ENCODE measurements around the gene TMEM135. TPM values are rescaled to one million over a fixed set of nuclear protein-coding genes. Genes with fewer than 3 reads are reported as not detected.

Gene TMEM135
- total RNA-seq: 103 TPM

DNA sequence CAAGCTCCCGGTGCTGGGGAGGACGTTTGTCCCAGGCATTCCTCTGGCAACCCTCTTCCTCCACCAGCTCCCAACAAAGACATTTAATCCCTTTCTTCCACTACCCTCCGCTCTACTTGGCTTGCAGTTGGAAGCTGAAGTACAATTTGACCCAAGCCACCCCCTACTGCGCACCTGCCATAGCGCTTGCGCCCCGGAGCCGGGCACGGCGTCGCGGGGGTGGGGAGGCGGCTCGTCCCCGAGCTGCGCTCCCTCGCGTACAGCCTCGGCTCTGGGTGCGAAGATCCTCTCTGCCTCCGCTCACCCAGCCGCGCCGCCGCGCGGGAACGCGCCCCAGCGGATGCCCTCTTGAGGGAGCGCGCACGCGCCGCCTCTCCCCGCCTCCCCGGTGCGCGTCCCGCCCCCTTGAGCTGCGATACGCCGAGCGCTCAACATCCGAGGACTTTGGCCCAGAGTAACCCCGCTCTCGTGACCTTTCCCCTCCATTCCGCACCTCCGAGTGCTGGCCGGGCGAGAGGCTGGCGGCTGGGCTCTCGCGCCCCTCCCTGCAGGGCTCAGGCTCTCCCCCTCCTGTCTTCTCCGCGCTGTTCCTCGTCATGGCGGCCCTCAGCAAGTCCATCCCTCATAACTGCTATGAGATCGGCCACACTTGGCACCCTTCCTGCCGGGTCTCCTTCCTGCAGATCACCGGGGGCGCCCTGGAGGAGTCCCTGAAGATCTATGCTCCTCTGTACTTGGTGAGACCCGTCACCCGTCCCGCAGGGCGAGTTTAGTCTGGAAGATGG is at the start of gene TMEM135:
Gene TMEM135, plus strand, starts transcription at position 485 of the 785 bp plus-strand sequence. Its CDS starts 112 bp downstream, at position 597.

Other genes starting within 250 kb of the TMEM135 start
- gene PRSS23, start 237.4 kb upstream of the TMEM135 start, total RNA-seq: 10.3 TPM
- 29.1 TPM for gene FZD4, start 82.5 kb upstream of the TMEM135 start, total RNA-seq